Lower lobe of right lung (tissue), 2 donors: Measurements from ENCODE around the gene IGF1. TPM values are rescaled to one million over a fixed set of nuclear protein-coding genes. Genes with fewer than 3 reads are reported as not detected.

Experiments
- ATAC-seq, 2 donors: fragments of 200-7000 bp; cut with Tn5 transposase; one replicate each; pipeline ENCODE4 v1.9.1; 2020 to 2022; ENCODE audit warnings: mild to moderate bottlenecking in 2 of 2, moderate library complexity in 2 of 2
- DNase-seq: peaks from one replicate; pipeline ENCODE4 v3.0.0-alpha.2; 2020
- H3K27ac ChIP-seq: fragments of 200-600 bp; one replicate; pipeline ENCODE4 v1.8.0; 2022
- H3K27me3 ChIP-seq: fragments of 200-600 bp; one replicate; pipeline ENCODE4 v1.8.0; 2022; ENCODE audit warnings: low read depth
- H3K36me3 ChIP-seq: fragments of 200-600 bp; one replicate; pipeline ENCODE4 v1.8.0; 2022; ENCODE audit warnings: mild to moderate bottlenecking
- H3K4me1 ChIP-seq: fragments of 200-600 bp; one replicate; pipeline ENCODE4 v1.8.0; 2022
- H3K4me3 ChIP-seq: fragments of 200-600 bp; one replicate; pipeline ENCODE4 v1.8.0; 2022; ENCODE audit warnings: mild to moderate bottlenecking
- H3K9me3 ChIP-seq: fragments of 200-600 bp; one replicate; pipeline ENCODE4 v1.8.0; 2022
- intact Hi-C: fragments of 100-400 bp; cut with DNase I; formaldehyde crosslinking; loops from one replicate; pipeline ENCODE4 v1.11.0; 2022
- total RNA-seq: library from RNA; stranded (reverse); fragmentation: NEBNext Ultra II Directional; extraction: Animal tissue kit (Norgen Biotek cat#: 25700); gene quantifications from one replicate; pipeline ENCODE4 v1.2.1, GENCODE V29; 2021
- TF ChIP-seq, protein P1 (sequence below): fragments of 200-600 bp; IDR thresholded peaks from one replicate; pipeline ENCODE4 v1.8.0; 2022; ENCODE audit warnings: antibody characterized with exemption, mild to moderate bottlenecking
- donor health status: DM: no; HTN: yes; CAD: no; lungs with severe emphysema.

Gene IGF1
- total RNA-seq, 1 donor from 2014 or later, result 16.9 TPM

DNA sequence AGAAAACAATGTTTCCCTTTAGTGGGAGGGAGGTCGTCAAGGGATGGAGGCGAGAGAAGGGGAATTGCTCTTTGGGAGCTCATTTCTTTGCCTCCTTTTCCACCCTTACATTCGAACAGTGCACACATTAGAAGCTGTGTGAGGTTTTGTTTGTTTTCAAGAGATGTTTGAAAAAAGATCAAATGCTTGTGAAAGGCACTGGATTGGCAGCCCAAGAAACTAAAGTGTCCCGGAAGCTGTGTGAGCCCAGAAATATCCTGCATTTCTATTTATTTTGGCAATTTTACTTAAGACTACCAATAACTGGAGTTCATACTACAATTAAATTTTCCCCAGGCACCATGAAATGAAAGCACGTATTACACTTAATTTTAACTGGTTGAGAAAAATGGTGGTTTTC, 67.0 kb downstream of the IGF1 start:
- Histone ChIP-seq H3K4me1 (no peaks in the 10 kb centered on the region), H3K36me3 (no peaks in the 10 kb centered on the region), H3K27ac (no peak overlapping the region), H3K9me3 (no peaks in the 10 kb centered on the region), H3K27me3 (no peaks in the 10 kb centered on the region), H3K4me3 (no peak overlapping the region)
- DNase-seq (no peak), ATAC-seq (no peak)
- TF ChIP-seq, protein P1, sequence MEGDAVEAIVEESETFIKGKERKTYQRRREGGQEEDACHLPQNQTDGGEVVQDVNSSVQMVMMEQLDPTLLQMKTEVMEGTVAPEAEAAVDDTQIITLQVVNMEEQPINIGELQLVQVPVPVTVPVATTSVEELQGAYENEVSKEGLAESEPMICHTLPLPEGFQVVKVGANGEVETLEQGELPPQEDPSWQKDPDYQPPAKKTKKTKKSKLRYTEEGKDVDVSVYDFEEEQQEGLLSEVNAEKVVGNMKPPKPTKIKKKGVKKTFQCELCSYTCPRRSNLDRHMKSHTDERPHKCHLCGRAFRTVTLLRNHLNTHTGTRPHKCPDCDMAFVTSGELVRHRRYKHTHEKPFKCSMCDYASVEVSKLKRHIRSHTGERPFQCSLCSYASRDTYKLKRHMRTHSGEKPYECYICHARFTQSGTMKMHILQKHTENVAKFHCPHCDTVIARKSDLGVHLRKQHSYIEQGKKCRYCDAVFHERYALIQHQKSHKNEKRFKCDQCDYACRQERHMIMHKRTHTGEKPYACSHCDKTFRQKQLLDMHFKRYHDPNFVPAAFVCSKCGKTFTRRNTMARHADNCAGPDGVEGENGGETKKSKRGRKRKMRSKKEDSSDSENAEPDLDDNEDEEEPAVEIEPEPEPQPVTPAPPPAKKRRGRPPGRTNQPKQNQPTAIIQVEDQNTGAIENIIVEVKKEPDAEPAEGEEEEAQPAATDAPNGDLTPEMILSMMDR, result no peak
- intact Hi-C loops, result no loop called here

DNA sequence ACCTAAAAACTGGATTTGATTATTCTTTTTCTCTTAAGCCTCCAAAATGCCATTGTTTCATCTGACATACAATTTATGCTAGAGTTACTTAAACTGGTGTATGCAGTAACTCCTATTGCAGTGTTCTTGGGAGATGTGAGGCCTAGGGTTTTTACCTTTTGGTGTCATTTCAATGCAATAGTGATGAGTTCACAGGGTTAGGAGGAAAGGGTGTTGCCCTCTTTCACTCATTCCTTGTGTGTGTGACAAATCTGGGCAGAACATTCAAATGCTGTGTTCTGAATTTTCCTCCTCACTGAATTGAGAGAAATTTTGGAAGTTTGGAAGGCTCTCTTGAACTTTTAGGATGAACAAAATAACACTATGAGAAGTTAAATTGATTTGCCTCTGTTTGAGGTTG, 69.9 kb downstream of the IGF1 start:
- DNase-seq, result no peak

DNA sequence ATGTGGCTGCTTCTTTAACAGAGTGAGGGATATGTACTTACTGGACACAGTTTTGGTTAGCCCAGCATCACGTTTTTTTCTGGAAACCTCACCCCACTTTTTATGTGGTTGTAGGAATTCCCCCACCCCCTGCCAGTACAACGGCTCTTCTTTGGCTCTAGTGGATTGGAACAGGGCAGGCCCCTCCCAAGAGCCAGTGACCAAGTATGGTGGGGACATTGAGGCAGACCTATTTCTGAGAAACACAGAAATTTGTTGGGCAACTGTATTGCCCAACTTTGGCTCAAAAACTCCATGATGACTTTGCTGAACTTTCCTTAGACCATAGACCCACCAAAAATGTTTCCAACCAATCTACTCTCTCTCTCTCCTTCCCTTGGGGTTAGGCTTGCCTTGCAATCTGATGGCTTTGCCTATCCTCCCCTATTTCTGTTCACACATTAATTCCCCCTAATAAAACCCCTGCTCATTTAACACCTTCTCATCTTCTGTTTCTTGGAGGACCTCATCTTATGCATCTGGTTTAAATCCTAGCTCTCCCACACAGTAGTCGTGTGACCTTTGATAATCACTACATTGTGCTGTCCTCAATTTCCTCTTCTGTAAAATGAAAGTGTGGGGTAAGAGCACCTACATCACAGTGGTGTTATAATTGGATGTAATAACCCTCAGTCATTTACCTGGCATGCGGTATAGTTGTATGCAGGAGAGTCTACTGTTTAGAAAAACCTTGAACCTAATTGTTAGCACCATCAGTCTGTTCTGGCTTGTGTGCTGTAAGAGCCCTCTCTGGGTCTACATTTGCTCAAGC, 71.7 kb downstream of the IGF1 start:
- H3K27me3 ChIP-seq, result no peaks in the 10 kb centered on the region
- DNase-seq, result no peak
- intact Hi-C loops, result no loop called here
- no peaks in the 10 kb centered on the region for H3K9me3 ChIP-seq
- H3K4me3 ChIP-seq, result no peak overlapping the region
- no peaks in the 10 kb centered on the region for H3K4me1 ChIP-seq
- ATAC-seq, result no peak
- H3K36me3 ChIP-seq, result no peaks in the 10 kb centered on the region
- TF ChIP-seq, protein P1, result no peak
- no peak overlapping the region for H3K27ac ChIP-seq

More for the DNA sequence above, 69.9 kb downstream of the IGF1 start:
- H3K9me3 ChIP-seq, result no peaks in the 10 kb centered on the region
- TF ChIP-seq, protein P1, result no peak
- H3K36me3 ChIP-seq, result no peaks in the 10 kb centered on the region
- no peaks in the 10 kb centered on the region for H3K27me3 ChIP-seq
- H3K4me3 ChIP-seq, result no peak overlapping the region
- no peak overlapping the region for H3K27ac ChIP-seq
- no peaks in the 10 kb centered on the region for H3K4me1 ChIP-seq
- ATAC-seq, result no peak
- intact Hi-C loops, result no loop called here

DNA sequence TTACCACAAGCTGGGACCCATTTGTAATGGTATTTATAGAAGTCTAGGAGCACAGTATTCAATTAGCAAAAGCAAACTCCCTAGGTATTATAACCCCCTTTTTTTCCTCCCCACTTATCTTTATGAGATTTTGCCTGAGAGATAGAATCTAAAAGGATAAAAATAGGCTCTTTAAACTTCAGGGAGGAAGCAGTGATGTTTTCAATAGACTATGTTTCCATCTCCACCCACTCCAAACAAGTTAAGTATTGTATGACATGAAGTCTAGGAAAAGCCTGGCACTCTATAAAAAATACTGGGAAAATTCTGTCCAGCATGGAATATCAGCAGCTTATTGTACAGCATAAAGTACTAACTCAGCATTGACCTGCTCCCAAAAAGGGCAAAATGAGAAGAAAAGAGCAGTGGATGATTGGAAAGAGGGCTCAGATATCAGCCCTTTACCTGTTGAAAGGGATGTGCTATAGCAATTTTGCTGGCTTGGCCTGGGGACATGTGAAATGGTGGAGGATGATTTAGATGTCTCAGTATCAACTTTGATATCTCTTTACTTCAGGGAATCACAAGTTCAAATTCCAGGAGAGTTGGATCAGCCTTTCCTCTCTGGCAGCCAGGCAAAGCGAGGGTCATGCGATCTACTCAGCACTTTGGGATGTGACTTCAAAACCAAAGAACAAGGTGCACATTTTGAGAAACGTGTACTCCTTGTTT, 72.4 kb downstream of the IGF1 start:
- TF ChIP-seq, protein P1, result no peak
- Histone ChIP-seq H3K4me1 (no peaks in the 10 kb centered on the region), H3K36me3 (no peaks in the 10 kb centered on the region), H3K27me3 (no peaks in the 10 kb centered on the region), H3K9me3 (no peaks in the 10 kb centered on the region), H3K4me3 (no peak overlapping the region), H3K27ac (no peak overlapping the region)
- ATAC-seq, result no peak
- DNase-seq, result no peak
- intact Hi-C loops, result no loop called here

DNA sequence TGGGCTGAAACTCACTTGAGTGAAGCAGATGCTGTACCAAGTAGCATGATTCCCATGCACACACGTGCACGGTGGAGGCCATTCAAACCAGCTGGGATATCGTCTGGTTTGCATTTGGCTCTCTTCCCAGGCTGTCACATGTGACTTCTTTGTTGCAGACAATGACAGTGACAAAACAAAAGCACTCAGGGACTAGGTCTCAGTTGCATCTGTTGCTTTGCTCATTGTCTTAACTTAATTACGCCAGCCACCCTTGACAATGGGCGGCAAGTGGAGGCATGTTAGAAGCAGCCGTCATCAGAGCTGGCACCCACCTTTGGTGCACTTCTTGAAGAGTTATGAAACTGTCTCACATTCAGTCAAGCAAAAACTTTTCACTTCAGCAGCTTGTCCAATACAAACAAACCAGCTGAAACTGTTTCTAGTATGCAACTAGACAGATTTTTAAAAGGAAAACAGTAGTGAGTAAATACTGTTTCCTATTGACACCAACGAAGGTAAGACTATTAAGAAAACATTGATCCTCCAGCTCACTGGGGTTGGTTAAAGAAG, 74.3 kb downstream of the IGF1 start:
- H3K9me3 ChIP-seq, result no peaks in the 10 kb centered on the region
- H3K27ac ChIP-seq, result no peak overlapping the region
- H3K27me3 ChIP-seq, result no peaks in the 10 kb centered on the region
- intact Hi-C loops, result no loop called here
- TF ChIP-seq, protein P1, result no peak
- no peaks in the 10 kb centered on the region for H3K4me1 ChIP-seq
- ATAC-seq, result peak; percentile 43 to 47
- H3K4me3 ChIP-seq, result no peak overlapping the region
- peak; percentile 51 for DNase-seq
- no peaks in the 10 kb centered on the region for H3K36me3 ChIP-seq
